GM18907 (cell line): Measurements from ENCODE around the gene TUBA4B.
"Not testable (repeated sequence)": the region's sequence is repeated elsewhere in the genome, so short reads cannot be mapped to it uniquely, and the experiment has no call there.

ENCODE experiments used
- ATAC-seq: cut with Tn5 transposase; IDR thresholded peaks from one replicate; pipeline ENCODE4 v1.9.1; 2021; ENCODE audit warnings: mild to moderate bottlenecking, moderate library complexity; ENCODE audit not compliant: unreplicated experiment

TUBA4B gene

DNA sequence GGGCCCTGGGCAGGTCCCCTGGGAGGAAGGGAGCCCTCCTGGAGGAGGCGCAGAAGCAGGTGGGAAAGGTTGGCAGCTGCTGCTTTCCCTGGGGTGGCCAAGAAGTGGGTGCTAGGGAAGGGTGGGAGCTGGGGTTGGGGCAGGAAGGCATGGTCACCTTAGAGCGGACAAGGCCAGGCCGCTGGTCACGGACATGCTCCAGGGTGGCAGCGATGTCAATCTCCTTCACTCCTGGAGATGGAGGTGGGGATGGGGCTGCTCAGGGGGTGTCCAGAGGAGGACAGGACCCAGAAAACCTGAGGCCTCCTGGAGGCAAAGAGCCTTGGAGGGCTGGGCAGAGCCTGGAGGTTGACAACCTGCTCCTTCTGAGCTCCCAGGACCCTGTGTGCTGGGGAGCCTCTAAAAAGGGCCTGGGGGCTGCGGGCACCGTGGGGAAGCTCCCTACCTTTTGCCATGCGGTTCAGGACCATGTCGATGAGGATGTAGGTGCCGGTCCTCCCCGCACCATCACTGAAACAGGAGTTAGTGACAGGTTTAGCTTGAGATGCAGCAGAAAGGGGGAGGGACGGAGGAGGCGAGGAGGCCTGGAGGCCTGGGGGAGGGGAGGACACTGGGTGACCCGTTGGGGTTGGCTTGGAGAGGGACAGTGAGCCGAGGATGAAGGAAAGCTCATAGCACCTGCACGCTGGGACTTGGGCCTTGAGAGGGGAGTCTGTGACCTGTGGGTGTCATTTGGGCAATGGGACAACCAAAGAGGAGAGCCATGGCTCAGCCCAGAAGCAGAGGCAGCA is 37.5 kb downstream of the TUBA4B start:
- no peak for ATAC-seq

DNA sequence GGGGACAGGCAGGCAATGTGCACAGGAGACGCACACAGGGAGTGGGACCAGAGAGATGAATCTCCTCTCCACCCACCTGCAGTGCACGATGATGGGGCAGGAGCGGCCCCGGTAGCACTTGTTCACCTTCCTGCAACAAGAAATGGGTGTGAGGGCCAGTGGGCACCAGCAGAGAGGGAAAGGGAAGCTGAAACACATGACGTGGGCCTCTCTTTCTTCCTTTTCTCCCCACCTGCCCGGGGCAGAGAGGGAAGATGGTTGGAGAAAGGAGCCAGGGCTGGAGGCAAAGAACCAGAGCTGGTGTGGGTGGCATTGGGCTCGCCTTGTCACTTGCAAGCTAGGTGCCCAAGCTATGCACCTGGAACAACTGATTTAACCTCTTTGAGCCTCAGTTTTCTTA is 38.4 kb downstream of the TUBA4B start:
- ATAC-seq = no peak

DNA sequence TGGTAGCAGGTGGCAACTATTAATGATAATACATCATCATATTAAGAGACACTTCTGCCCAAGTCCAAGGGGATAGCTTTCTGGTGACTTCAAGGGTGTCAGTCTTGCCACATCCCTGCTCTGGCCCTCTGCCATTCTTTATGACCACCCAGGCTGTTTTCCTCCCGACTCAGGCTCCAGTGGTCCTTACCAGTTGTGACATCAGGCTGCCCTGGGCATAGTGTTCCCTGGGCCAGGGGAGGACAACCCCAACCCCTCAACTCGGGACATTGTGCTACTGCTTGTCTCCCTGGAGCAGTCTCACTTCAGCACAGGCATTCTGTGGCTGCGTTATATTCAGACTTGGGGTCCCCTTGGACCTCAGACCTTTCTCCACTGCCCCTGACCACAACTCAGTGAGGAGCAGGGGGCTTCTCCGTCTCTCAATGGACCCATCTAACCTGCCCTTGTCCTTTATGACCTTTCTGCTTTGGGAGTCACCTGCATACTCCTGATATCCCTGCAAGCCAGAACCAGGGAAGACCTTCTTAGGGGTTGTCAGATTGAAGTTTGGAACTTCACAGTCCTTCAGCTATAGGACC is 39.0 kb downstream of the TUBA4B start:
- ATAC-seq = no peak

DNA sequence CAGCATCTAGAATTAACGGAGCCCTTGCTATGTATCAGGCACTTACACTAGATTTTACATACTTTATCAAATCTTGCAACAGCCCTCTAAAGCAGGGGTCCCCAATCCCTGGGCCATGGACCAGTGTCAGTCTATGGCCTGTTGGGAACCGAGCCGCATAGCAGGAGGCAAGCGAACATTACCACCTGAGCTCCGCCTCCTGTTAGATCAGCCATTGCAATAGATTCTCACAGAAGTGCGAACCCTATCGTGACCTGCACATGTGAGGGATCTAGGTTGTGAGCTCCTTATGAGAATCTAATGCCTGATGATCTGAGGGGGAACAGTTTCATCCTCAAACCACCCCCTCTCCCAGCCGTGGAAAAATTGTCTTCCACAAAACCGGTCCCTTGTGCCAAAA is 39.6 kb downstream of the TUBA4B start:
- no peak for ATAC-seq

DNA sequence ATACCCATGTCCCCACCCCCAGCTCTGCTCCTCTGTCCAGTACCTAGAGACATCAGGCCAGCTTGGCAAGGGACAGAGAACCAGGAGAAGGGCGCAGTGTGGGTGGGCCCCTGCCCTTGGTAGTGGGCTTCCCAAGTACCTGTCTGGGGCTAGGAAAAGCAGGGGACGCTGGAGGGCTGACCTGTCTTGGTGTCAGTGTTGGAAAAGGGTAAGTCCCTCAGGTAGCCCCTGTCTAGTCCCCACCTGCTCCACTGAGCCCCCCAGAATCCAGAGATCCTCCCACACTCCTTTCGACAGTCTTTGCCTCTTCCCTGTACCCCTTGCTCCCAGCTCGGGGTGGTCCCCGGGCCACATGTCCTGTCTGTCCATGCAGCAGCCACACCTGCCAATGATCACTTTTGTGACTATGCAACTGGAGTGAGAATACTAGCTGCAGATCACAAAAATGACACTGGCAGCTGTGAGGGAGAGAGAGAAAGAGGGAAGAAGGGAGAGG is 40.7 kb downstream of the TUBA4B start:
- ATAC-seq = no peak

DNA sequence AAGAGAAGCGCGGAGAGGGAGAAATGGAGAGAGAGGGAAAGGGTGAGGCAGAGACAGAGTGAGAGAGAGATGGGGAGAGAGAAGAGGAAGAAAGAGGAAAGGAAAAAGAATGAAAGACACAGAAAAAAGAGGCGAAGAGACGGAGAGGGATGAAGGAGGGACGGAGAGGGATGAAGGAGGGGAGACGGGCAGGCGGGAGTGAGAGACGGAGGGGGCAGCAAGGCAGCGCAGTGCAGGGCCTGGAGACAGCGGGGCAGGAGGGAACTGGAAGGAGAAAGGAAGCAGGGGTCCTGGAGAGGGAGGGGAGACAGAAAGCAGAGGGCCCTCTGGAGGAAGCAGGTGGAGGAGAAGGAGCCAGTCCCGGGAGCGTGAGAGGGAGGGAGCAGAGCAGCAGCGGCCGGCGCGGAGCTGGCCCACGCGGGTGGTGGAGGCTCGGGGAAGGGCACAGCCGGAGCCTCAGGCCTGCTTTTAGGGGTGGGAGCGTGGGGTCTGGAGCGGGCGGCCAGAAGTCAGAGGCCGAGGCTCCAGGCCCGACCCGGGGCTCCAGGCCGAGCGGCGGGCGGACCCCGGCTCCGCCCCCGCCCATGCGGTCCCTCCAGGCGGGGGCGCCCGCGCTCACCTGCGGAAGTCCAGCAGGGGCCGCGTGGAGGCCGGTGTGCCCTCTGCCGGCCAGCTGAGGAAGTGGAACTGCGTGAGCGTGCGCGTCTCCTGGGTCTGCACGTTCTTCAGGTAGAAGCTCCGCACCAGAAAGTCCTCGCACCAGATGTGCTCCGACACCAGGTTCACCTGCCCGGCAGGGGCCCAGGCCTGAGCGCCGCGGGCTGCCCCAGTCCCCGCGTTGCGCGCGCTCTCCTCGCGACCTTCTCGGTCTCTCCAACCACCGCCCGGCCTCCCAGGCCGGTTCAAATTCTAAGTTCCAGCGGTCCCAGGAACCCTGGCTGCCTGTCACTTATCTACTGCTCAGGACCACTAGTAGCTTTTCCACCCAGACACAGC is 41.6 kb downstream of the TUBA4B start:
- peak; percentile 93 for ATAC-seq

DNA sequence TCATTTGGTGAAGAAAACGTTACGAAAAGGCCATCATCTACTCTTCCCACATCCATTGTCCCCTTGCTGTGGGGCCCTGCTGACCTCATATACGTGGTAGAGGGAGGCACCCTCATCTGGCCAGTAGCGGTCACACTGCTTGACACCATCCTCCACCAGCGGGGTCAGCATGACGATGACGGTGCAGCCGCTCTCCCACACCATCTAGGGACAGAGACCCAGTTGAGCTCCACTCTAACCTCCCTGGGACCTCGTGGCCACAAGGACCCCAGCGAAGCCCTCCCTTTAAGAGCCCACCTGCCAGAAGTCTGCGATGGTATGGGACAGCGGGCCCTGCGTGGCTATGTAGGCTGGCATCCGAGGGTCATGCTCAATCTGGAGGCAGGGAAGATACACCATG is 43.1 kb downstream of the TUBA4B start:
- ATAC-seq = no peak

DNA sequence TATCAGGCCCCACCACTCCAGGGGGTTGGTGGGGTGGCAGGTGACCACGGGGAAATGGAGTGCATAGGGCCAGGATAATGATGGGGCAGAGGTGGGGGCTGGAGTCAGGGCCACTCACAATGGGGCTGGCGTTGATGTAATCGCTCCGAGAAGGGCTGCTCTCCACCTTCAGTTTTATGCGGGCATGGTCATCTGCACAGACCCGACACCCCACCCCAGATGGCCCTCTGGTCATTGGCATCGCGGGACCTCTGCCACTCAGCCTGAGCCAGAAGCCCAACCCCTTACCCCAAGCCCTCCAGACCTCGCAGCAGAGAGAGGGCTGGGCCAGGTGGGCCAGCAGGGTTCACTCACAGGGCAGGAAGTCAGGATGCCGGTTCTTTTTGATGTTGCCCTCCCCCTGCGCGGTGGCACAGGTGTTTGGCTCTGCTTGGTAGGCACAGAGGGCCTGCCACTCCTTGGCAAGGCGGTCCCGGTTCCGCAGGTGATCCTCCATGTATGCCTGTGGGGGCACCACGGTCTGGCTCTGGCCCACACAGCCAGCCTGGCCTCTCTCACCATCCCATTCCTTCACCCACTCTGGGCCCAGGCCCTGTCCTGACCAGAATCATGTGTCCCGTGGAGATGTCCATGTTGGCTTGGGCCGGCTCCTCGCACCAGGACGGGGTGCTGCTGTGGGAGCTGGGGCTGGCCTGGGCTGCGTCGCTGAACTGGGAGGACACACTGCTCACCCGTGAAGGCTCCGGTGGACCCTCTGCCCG is 43.8 kb downstream of the TUBA4B start:
- no peak for ATAC-seq

DNA sequence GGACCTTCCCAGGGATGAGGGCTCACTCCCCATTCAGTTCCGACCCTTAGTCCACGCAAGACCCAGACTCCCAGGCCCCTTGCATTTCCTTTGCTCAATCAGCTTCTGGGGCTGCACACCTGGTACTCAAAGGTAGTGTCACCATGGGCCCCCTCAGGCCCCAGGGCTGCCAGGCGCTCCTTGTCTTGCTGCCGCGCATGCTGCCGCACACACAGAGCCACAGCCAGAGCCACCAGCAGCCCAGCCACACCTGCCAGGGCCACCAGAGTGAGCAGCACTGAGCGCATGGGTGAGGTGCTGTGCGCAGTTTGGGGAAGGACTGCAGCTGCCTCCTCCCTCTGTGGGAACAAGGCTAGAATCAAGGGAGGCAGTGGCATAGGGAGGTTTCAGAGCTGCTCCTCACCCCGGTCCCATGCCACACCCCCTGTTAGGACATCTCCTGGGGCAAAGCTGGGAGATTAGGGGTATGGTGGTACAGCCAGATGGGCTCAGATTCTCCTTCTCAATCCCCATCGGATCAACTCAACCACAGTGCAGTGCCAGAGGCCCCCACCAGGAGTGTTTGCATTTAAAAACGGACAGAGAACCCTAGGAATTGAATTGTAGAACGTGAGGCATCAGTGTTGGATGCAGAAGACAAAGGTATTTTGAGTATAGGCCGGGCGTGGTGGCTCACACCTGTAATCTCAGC is 44.9 kb downstream of the TUBA4B start:
- no peak for ATAC-seq

DNA sequence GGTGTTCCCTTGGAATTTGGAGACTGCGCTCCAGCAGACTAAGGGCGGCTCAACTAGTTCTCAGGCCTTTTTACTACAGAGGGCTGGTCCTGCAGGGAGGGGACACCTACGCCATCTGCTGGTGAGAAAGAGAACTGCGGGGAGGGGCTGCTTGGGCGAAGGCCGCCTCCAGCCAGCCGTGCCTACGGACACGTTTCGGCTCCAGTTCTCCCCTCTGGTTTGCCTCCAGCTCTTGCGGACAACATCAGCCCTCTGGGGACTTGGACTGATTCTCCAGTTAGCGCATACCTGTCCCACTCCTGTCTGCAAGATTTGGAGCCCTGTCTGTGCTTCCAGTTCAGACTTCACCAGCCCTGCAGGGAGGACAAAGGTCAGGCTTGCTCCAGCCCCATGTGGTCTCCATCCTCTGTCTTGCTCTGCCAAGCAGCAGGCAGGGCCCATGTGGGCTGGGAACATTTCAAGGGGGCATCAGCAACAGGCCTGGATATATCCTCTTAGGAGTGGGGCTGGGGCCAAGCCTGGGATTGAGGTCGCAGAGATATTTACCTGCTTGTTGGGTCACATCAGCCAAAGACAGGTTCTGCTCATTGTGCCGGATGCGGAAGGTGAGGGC is 45.8 kb downstream of the TUBA4B start:
- peak; percentile 63 for ATAC-seq

DNA sequence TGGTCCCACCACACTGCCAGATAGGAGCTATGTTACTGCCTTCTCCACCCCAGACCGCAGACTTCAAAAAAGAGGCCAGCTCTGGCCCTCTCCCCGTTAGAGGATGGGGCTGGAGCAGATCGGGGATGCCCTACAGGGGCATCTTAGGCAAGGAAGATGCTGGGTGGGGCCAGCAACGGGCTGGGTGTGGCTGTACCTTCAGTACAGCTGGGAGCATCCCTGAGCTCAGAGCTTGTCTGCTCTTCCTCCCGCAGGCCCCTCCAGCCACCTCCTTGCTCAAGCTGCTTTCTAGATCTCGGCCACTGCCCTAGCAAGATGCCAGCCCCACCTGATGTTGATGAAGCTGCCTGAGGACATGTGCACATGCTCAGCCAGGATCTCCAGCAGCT is 46.3 kb downstream of the TUBA4B start:
- no peak for ATAC-seq

DNA sequence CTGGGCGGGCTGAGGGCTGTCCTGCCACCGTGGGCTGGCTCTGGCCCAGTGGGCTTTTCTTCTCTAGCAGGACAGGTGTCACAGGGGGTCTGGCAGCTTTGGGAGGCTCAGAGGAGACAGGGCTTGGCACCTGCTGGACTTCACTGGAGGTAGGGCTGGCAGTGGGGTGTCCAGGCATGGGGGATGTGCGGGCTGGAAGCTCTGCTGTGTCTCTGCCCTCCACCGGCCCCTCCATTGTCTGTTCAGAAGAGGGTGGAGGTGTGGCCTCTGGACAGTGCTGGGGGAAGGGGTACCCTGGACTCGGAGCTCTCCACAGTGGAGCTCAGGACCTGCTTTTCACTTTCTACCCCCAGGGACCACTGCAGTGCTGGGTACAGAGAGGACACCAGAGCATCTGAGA is 47.0 kb downstream of the TUBA4B start:
- no peak for ATAC-seq

DNA sequence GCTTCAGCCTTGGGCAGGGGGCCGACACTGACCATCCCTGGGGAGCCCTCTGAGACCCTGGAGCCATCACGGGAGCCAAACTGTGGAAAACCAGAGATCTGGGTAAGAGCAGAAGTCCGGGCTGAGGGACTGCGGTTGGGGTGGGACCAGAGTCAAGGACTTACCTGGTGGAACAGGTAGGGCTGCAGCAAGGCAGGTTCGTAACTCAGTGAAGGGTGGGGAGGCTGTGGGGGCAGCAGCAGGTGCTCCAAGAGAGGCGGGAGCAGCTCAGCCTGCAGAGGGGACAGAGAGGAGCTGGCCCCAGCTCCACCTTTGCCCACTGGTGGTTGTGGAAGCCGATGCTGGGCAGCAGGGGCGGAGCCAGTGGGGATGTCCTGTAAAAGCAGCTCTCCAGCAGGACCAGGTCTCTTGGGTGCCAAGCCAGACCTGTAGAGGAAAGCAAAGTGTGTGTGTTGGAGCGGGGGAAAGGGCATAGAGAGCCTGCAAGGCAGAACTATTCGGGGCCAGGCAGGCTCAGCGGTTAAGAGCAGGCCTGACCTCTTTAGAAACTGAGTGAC is 49.4 kb downstream of the TUBA4B start:
- ATAC-seq = no peak

DNA sequence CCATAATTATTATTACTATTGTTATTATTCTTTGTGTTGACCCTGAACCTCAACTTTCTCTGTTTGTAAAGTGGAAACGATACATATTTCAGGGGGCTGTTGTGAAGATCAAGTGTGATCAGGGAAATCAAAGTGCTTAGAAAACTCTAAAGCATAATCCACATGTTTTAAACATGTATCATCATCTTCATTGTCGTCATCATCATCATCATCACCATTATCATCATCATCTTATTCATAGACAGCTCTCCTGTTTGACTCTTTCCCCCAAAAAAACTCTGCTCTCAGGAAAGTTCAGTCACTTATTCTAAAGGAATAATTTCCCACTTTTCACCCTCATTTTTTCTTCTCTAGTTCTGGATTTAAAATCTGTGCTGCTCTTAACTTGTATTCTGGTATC is 51.2 kb downstream of the TUBA4B start:
- no peak for ATAC-seq

DNA sequence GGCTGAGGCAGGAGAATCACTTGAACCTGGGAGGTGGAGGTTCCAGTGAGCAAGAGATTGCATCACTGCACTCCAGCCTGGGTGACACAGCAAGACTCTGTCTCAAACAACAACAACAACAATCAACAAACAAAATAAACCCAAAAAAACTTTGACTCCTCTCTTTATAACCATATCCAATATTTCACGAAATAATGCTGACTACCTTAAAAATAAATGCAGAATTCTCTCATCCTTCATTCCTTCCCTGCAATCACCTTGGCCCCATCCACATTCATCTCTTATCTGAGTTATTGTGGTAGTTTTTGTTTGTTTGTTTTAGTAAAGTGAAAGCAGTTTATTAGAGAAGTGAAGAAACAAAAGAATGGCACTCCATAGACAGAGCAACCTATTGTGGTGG is 53.0 kb downstream of the TUBA4B start:
- no peak for ATAC-seq

DNA sequence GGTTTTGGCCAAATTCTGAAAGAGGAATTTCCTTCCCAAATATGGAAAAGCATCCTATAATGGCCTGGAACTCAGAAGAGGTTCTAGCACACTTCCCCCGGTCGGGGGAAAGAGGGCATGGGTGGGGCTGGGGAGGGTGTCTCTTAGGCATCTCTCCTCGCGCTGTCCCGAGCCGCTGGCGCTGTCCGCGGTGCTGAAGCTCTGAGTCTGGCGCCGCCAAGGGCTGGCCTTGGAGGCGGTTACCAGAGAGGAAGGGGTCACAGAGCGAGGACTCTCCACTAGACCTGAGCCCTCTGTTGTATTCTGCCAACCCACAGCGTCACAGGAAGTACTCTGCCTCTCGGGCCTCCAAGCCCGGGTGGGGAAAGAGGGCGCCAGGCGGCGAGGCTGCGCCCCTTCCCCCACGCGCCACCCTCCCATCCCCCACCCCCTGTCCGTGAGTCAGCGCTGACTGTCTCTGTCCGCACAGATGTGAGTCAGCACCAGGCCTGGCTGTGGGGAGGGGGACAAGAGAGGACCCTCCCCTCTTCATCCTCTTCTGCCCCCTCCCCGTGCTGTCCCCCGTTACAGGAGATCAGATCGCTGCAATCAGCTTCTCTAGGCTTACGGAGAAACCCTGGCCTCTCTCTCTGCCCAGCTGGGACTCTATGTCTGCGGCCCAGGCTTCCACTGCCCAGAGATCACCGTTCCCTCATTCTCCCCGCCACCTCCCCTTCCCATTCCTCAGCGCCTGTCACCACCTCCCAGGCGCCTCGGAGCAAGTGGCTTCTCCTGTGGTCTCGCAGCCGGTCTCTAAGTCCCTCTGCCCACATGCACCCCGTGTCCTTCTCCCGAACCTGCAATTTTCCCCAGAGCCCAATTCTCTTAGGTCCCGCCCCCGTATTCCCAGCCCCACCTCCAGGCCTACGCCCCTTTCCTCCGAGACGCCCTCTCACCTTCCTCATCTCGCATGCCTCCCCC is 55.4 kb downstream of the TUBA4B start:
- no peak for ATAC-seq

DNA sequence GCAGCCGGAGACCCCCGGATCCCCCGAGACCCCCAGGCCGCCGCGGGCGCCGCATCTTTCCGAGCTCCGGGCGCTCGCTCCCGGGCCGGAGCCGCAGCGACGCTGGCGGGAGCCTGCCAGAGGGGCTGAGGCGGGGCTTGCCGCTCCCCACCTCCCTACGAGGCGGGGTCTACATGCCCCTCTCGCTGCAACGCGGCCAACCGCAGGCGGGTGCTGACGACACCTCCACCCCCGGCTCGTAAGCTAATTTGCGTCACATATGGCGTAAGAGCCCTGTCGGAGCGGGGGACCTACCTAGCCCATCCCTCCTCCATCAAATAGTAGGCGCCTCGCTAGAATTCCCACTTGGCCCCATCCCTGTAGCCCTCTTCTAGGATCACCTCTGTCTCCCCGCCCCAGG is 56.2 kb downstream of the TUBA4B start, which contains the start of gene PTPRN:
PTPRN (minus strand) TSS at position 124 of the 400 bp plus-strand sequence; CDS start at position 55, 69 bp downstream.
- no peak for ATAC-seq

DNA sequence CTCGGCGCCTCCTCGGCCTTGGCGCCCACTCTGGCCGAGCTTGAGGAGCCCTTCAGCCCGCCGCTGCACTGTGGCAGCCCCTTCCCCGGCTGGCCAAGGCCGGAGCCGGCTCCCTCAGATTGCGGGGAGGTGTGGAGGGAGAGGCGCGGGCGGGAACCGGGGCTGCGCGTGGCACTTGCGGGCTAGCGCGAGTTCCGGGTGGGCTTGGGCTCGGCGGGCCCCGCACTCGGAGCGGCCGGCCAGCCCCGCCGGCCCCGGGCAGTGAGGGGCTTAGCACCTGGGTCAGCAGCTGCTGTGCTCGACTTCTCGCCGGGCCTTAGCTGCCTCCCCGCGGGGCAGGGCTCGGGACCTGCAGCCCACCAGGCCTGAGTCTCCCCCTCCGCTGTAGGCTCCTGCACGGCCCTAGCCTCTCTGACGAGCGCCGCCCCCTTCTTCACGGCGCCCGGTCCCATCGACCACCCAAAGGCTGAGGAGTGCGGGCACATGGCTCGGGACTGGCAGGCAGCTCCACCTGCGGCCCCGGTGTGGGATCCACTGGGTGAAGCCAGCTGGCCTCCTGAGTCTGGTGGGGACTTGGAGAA is 59.7 kb downstream of the TUBA4B start:
- ATAC-seq = not testable (repeated sequence)
